Stimulated activated CD4-positive, alpha-beta T cell treated with anti-CD3 and anti-CD28 coated beads, Interleukin-4, amount 100 ng/mL, for 4 hours (primary cell): ENCODE measurements around the gene CCL25.
A peak's percentile ranks its signal among the peaks of the same experiment; 100 is the strongest.
"Not testable (repeated sequence)": the region's sequence is repeated elsewhere in the genome, so short reads cannot be mapped to it uniquely, and the experiment has no call there.

Experiments used
- DNase-seq, 2 experiments: peaks; one replicate each; pipeline ENCODE4 v3.0.0-alpha.2; 2020

The CCL25 gene, protein sequence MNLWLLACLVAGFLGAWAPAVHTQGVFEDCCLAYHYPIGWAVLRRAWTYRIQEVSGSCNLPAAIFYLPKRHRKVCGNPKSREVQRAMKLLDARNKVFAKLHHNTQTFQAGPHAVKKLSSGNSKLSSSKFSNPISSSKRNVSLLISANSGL

DNA sequence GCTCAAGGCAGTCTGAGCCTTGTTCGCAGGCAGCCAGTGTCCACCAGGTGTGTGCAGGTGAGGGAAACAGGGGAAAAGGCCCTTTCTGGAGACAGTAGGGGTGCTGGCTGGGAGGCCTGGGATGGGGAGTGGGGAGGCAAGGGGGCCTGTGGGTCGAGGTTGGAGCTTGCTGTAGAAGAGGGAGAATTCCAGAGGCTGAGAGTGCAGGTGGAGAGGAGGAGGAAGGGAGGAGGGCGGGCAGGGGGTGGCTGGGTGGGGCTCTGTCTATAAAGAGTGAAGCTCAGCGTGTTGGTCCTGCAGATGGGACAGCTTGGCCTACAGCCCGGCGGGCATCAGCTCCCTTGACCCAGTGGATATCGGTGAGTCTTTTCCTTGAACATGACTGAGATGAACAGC lies at the start of gene CCL25:
CCL25 (plus strand) TSS at position 297 of the 396 bp plus-strand sequence. CDS start 290 bp downstream, outside the sequence.
- no peak for DNase-seq

DNA sequence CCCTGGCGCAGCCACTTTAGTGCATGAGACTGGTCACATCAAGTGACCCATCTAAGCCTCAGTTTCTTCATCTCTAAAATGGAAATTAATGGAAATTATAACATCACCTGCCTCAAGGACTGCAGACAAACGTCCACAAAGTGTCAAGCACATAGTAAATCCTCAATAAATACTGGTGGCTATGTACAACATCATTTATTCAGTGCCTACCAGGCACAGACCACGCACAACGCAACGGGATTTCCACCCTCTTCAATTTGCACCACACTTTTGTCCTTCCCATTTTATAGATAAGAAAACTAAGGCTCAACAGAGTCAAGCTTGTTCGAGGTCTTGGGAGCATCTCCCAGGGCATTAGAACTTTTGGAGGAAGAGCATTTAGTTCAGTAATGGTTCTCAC lies 48.6 kb upstream of the CCL25 start:
- no peak for DNase-seq

DNA sequence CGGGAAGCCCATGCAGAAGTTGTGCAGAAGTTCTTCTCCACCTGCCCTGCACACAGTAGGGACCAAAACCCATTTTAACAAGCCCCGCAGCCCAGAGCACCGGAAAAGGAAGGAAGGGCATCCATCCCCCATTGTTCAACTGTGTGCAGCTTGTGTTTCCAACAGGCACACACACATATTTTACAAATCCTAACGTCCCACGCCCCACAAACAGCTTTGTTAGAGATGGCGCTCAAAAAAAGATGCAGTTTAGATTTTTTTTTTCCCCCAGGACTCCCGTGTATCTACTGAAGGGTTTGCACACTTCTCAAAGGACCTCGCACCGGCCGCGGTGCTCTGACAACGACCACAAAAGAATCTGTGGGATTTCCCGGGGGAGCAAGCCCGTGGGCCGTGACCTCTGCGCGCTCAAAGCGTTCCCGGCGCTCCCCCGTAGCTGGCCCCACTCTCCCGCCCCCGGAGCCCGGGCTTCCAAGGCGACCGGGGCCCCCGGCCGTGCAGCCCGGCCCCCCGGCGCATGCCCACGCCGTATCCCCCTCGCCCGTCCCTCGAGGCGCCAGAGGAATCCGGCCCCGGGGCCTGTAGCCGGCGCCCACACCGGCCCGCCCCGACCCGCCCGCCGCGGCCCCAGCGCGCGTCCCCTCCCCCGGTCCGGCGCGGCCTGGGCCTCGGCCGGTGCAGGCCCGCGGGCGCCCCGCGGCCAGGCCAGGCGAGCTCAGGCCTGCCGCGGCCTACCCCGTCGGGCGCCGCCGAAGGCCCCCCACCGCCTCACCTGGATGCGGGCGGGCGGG lies 47.6 kb upstream of the CCL25 start:
- peak; percentile 16 to 32 for DNase-seq

DNA sequence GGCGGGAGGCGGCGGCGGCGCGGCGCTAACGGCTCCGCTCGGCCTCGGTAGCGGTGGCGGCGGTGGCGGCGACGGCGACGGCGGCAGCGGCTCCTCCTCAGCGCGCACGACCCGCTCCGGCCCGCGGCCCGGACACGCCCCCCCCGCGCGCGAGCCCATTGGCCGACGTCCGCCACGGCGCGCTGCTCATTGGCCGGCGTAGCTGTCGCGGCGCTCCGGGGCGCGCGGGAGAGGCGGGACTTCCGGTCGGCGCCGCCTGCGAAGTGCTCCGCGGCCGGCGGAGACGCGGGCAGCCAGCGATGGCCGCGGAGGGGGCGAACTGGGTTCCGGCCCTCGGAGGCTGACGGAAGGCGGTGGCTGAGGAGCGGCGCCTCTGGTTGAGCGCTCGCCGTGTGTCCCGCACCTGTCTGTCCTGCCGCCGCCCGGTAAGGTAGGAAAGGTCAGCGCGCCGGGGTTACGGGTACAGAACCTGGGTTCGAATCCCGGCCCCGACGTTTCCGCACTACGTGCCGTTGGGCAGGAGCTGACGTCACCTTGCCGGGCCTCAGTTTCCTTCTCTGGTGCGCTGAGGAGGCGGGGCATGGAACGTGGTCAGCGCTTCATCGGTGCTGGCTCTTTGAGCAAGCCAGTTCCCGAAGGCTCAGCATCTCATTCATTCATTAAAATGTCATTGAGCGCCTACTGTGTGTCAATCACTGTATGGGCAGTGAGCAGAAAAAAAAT lies 46.9 kb upstream of the CCL25 start, which contains the start of gene ELAVL1:
ELAVL1 (minus strand) TSS at position 108 of the 723 bp plus-strand sequence. CDS start 13,826 bp downstream, outside the sequence.
- DNase-seq: peak; percentile 84 to 91

DNA sequence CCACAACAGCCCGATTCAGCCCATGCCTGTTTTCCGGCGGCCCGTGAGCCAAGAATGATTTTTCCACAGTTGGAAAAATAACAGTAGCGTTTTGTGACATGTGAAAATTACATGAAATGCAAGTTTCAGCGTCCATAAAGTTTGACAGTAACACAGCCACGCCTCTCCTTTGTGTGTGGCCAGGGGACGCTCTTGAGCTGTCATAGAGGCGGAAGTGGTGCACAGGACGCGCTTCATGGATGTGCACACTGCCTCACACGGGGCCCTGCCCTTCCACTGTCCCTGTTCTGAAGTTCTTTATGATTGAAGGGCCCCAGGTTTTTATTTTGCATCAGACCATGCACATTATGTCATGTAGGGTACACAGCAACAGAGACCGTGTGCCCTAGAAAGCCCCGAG lies 34.8 kb upstream of the CCL25 start:
- peak; percentile 15 to 27 for DNase-seq

DNA sequence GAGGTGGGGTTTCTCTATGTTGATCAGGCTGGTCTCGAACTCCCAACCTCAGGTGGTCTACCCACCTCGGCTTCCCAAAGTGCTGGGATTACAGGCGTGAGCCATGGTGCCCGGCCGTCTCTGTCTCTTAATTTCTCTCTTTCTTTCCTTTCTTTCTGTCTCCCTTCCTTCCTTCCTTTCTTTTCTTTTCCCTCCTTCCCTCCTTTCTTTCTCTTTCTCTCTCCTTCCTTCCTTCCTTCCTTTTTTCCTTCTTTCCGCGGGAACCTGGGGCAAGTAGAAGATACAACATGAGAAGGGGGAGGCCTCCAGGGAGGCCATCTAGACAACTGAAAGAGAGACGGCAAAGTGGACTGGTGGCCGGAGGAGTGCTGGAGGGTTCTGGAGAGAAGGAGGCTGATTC lies 31.9 kb upstream of the CCL25 start:
- DNase-seq: no peak

DNA sequence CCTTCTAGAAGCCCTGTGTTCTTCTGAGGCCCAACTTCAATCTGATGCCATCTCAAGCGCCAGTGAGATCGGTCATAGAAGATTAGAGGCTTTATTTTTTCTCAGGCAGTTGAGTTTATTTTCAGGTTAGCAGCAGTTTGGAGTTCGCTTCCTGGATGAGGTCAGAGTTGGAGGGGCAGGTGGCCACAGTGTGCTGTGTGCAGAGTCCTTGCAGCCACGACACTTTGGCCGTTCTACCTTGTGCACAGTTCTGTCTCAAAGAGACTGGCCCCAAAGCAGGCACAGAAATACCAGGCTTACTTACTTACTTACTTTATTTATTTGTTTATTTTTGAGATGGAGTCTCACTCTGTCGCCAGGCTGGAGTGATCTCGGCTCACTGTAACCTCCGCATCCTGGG lies 31.2 kb upstream of the CCL25 start:
- no peak for DNase-seq

DNA sequence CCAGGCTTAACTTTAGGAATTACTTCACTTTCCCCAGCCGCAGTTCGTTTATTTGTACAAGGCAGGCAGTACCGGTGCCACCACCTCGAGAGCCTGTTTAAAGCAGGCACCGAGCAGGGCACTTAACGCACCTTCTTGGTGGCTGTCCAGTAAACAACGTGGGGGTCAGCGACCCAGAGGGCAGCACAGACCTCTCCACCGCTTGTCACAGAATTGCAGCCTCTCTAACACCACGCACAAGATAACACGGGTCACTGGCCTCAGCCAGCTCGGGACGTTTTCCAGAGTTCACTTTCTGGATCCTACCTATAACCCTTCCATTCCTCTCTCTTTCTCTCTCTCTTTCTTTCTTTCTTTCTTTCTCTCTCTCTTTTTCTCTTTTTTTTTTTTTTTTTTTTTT lies 30.3 kb upstream of the CCL25 start:
- DNase-seq: no peak

DNA sequence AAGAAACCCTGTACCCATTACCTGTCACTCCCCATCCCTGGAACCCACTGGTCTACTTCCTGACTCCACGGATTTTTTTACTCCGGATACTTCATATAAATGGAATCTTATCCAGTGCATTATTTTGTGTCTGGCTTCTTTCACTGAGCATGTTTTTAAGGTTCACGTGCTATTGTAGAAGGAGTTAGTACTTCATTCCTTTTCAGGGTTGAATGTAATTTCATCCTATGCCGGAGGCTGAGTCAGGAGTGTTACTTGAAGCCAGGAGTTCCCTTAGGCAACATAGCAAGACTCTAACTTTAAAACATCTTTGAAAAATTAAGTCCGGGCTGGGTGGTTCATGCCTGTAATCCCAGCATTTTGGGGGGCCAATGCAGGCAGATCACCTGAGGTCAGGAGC lies 29.2 kb upstream of the CCL25 start:
- no peak for DNase-seq

DNA sequence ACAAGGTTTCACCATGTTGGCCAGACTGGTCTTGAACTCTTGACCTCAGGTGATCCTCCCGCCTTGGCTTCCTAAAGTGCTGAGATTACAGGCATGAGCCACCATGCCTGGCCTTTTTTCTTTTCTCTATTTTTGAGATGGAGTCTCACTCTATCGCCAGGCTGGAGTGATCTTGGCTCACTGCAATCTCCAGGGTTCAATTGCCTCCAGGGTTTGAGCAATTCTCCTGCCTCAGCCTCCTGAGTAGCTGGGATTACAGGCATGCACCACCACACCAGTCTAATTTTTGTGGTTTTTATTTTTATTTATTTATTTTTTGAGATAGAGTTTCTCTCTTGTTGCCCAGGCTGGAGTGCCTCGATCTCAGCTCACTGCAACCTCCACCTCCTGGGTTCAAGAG lies 28.3 kb upstream of the CCL25 start:
- DNase-seq: not testable (repeated sequence)

DNA sequence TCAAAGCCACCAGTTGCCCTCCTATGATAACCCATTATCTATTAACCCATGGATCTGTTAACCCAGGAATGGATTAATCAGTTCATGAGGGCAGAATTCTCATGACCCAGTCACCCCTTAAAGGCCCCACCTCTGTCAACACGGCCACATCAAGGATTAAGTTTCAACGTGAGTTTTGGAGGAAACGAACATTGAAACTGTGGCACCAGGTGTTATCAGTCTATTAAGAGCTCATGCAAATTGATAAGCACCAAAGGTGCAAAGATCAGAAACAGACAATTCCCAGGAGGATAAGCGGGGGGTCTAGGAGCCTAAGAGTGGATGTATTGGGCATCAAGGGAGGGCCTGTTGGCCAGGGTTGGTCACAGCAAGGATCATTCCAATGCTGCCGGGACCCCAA lies 27.2 kb upstream of the CCL25 start:
- no peak for DNase-seq

DNA sequence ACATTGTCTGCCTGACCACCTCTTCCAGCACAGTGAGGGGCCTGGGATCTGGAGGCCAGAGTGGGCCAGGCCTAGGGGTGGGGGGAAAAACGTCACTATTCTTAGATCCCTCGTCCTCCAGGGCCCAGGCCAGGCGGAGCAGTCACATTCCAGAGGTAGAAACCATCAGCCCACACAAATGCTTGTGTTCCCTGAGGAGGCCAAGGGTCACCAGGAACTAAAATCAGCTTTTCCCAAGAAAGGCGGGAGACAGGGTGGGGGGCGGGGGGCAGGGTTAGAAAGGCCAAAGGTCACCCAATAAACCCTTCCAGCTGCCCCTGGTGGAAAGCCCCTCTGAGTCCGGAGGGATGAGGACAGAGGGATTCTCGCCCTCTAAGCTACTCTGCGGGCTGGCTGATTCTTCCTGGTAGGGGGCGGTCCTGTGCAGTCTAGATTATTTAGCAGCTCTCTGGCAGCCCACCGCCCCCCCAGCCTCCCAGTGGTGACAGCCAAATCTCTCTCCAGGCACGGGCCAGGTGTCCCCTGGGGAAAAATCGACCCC lies 23.5 kb upstream of the CCL25 start:
- DNase-seq: no peak

DNA sequence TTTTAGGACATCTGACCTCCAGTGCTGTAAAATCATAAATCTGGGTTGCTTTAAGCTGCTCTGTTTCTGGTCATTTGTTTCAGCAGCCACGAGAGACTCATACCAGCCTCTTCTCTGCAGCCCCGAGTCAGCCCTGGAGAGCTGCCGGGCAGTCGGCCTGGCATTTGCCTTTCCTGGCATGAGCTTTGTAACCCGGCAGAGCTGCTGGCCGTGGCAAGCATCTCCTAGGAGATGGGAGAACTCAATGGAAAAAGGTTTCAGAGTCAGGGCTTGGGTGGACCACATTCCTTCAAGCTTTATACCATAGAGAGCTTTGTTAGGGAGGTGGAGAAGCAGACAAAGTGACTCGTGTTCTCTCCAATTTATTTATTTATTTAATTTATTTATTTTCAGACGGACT lies 21.6 kb upstream of the CCL25 start:
- DNase-seq: no peak

DNA sequence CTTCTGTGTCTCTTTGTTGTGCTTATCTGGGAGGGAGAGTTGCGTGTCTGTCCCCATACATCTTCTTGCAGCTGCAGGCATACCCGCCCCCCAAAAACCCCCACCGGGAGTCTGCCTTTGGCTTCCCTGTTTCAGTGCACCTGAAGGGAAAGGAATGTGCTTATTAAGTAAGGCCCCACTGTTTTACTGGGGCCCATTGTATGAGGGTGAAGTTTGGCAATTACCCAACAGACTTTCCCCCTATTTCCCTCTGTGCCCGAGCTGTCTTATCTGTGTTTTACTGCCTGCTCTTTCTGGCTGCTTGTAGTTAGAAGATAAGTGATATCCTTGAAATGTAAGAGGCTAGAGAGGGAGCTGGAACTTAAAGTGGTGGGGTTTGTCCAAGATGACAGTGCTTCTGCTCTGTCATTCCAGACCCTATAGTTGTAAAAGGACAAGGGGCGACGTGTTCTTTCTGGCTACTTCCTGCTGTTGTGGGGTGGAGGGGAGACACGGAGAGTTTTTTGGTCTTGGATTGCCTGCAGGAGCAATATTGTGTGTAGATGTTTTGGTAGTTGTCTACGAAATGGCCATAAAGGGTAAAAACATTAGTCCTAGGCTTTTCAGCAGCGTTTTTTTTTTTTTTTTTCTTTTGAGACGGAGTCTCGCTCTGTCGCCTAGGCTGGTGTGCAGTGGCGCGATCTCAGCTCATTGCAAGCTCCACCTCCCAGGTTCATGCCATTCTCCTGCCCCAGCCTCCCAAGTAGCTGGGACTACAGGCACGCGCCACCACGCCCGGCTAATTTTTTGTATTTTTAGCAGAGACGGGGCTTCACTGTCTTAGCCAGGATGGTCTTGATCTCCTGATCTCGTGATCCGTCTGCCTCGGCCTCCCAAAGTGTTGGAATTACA lies 19.0 kb upstream of the CCL25 start:
- not testable (repeated sequence) for DNase-seq

DNA sequence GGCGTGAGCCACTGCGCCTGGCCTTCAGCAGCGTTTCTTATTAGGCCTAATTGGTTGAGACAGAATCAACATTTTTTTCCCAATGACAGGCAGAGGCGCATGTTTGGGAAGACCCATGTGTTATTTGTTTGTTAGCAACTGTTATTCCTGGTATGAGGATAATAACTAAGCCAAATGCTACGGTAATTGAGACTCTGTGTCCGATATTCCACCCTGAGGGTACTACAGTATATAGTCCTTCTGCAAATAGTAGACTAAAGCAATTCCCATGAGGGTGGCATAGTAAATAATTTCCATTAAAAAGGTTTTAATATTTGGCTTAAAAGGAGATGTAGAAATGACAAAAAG lies 18.4 kb upstream of the CCL25 start:
- no peak for DNase-seq

DNA sequence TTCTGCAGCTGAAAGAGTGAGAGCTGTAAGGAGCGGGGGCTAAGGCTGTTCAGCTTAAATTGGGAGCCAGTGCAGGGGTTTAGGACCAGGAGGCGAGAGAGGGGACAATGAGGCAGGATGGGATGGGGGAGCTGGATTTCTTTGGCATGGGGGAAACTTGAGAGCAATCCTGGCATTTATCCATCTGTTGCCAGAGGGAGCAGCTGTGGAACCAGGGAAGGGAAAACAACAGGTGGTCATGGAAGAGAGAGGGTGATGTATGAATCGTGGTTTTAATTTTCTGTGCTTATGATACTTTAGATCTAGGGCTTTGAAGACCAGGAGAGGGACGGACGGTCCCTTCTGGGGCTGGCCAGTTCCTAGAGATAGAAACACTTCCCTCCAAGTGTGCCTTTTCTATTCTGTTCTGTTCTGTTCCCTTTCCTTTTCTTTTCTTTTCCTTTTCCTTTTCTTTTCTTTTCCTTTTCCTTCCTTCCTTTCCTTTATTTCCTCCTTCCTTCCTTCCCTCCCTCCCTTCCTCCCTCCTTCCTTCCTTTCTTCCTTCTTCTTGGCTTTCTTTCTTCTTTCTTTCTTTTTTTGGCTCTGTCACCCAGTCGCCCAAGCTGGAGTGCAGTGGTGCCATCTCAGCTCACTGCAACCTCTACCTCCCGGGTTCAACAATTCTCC lies 16.0 kb upstream of the CCL25 start:
- no peak for DNase-seq

DNA sequence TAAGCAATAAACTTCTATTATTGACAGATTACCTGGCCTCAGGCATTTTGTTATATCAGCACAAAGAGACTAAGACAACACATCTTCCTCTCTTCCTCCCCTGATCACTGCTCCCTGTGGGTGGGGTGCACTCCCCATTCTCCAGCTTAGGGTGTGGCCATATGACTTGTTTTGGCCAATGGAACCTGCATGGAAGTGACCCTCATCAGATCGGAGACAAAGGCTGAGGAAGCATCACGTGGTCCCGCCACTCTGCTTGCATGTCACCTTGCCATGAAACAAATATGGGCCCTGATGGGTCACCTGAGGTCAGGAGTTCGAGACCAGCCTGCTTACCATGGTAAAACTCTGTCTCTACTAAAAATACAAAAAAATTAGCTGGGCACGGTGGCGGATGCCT lies 13.7 kb upstream of the CCL25 start:
- no peak for DNase-seq

DNA sequence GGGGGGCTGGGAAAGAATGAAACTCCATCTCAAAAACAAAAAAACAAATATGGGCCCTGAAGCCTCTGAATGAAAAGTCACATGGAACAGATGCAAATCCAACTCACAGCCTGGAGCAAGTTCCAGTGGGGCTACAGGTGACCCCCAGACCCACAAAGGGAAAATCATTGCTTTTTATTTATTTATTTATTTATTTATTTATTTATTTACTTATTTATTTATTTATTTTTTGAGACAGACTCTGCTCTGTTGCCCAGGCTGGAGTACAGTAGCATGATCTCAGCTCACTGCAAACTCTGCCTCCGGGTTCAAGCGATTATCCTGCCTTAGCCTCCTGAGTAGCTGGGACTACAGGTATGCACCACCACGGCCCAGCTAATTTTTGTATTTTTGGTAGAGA lies 13.3 kb upstream of the CCL25 start:
- DNase-seq: no peak

DNA sequence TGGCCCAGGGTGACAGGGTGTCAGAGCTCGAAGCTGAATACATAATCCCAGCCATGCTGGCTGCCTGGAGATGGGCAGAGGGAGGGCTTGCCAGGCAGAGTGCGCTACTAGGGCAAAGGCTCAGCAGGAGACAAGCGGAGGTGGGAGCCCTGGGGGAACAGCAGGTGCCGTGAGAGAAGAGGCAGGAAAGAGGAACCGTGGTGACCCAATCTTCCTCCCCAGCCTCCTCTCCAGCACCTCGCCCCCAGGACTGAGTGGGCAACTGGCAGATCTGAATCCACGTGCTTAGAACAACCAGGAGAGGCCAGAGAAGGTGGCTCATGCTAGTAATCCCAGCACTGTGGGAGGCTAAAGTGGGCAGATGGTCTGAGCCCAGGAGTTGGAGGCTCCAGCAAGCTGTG lies 11.0 kb upstream of the CCL25 start:
- no peak for DNase-seq

DNA sequence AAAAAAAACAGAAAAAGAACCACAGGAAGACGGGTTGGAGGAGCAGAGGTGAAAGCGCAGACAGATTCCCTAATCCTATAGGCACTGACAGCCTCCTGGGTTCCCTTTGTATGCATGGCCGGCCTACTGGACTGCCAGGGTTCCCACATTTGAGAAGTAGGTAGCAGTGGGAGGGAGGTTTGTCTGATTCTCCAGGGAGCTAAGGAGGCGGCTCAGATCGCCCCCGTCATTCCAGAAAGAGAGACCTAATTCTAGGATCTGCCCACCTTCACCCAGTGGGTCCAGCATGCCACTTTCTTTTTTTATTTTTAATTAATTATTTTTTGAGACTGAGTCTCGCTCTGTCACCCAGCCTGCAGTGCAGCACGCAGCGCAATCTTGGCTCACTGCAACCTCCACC lies 9.7 kb upstream of the CCL25 start:
- no peak for DNase-seq

DNA sequence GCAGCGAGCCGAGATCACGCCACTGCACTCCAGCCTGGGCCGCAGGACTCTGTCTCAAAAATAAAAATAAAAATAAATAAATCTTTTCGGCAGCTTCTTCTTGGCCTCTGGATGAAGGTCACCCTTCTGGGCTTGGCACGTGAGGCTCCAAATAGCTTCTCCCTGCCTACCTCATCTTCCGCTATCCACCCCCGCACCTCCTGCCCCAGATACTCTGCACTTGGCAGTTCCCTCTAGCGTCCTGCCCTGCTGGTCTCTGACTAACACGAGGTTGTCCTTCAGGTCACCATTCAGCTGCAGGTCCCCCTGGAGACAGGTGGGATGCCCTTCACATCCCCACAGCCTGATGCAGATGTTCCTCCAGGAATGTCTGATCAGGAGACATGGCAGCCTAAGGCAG lies 8.5 kb upstream of the CCL25 start:
- DNase-seq: no peak

DNA sequence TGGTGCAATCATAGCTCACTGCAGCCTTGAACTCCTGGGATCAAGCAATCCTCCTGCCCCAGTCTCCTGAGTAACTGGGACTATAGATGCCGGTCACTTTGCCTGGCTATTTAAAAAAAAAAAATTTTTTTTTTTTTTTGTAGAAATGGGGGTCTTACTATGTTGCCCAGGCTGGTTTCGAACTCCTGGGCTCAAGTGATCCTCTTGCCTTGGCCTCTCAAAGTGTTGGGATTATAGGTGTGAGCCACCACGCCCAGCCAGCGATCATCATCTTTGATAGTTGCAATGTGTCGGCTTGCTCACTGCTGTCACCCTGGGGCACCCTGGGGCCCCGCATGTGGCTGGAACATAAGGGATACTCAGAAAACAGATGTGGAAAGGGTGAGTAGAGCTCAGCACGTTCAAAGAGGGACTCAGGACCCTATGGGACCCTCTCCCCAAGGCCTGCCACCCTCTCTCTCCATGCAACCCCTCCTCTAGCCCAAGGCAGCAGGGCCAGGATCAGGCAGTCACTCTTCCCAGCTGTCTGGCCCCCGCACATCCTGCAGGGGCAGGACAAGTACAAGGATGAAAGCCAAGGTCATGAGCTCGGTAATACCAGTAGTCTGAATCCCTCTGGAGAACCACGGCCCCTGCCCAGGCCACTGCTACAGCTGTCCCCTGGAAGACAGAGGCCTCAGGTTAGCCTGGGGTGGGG lies 6.5 kb upstream of the CCL25 start:
- DNase-seq: no peak
